ENCODE measurements around the gene CHIC2. TPM values are rescaled to one million over a fixed set of nuclear protein-coding genes. Genes with fewer than 3 reads are reported as not detected.

The CHIC2 gene
- total RNA-seq, 1 experiment from 2014 or later = 10.8 TPM

DNA sequence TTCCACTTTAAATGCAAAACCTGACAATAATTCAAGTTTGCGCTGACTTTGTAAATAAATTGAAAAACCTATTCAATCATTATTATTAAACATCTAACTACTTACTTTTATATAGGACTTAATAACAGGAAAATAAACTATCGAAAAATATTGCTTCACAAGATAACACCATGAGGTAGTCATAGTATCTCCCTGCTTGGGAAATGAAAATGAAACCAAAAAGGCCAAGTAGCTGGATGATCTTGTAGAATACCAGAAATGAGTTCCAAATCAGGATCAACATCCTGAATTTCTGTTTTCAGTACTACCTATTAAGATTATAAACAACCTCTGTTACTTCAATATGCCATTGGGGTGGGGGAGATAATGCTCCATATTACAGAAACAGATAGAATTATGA is 58.9 kb downstream of the CHIC2 start (continued):
- TF ChIP-seq CEBPB (IDR thresholded peaks at IDR 0.05; ENCODE audit: low read depth) (no peak), SIN3A (IDR thresholded peaks at IDR 0.05; ENCODE audit: low read depth) (no peak)

DNA sequence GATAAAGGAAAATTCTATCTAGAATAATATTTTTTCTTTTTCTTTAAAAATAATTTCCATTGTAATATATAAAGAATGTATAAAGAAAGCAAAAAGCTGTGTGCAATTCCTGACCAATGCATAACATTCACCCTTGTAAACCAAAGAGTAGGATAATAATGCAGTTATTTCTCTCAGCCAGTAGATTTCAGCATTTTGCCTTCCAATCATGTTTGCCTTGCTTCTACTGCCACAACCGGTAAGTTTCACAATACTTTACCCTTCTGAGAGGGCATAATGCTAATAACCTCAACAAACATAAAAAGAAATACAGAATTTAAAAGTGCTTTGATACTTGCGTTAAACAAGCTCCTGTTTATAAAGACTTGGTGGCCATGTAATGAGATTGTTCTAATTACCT is 59.9 kb downstream of the CHIC2 start:
- ChIA-PET RAD21 (ENCODE audit: low non-redundant PET in 1 of 2, low total read pairs in 2 of 2, uncharacterized antibody in 2 of 2, unreplicated experiment in 2 of 2) (no interaction called here), CTCF (no interaction called here), POLR2A (no interaction called here)
- Histone ChIP-seq H3K36me3 (ENCODE audit: control insufficient read depth in 1 of 2, insufficient read depth in 2 of 2, low read length in 2 of 2) (no peaks in the 10 kb centered on the region), H3K9me2 (ENCODE audit: insufficient read depth) (no peaks in the 10 kb centered on the region), H3K27ac (ENCODE audit: low read depth, low read length) (no peak overlapping the region), H3K27me3 (ENCODE audit: insufficient read depth, low read length) (no peaks in the 10 kb centered on the region), H3K4me1 (ENCODE audit: control insufficient read depth in 1 of 2, insufficient read depth in 2 of 2, low read length in 2 of 2) (no peaks in the 10 kb centered on the region), H4K20me1 (ENCODE audit: insufficient read depth) (no peaks in the 10 kb centered on the region), H3K9ac (ENCODE audit: low read length) (no peak overlapping the region), H3K4me2 (ENCODE audit: low read length) (no peak overlapping the region), H3K79me2 (ENCODE audit: insufficient read depth, low read length) (no peaks in the 10 kb centered on the region), H3K9me3 (ENCODE audit: control insufficient read depth in 1 of 2, insufficient read depth in 1 of 2, low read depth in 1 of 2, low read length in 2 of 2) (no peaks in the 10 kb centered on the region), H2AFZ (ENCODE audit: low read depth, low read length, poor library complexity, severe bottlenecking) (no peak overlapping the region), H3K4me3 (replicated peaks in 1 of 2; ENCODE audit: low read depth in 1 of 2, low read length in 2 of 2) (no peak overlapping the region)
- intact Hi-C loops (cut with micrococcal nuclease) = no loop called here
- DNase-seq (ENCODE audit: low read depth, low spot score) (no peak), ATAC-seq (no peak)
- no peak for TF ChIP-seq RAD21 (IDR thresholded peaks at IDR 0.05; ENCODE audit: low read depth)
- TF ChIP-seq, protein P1, sequence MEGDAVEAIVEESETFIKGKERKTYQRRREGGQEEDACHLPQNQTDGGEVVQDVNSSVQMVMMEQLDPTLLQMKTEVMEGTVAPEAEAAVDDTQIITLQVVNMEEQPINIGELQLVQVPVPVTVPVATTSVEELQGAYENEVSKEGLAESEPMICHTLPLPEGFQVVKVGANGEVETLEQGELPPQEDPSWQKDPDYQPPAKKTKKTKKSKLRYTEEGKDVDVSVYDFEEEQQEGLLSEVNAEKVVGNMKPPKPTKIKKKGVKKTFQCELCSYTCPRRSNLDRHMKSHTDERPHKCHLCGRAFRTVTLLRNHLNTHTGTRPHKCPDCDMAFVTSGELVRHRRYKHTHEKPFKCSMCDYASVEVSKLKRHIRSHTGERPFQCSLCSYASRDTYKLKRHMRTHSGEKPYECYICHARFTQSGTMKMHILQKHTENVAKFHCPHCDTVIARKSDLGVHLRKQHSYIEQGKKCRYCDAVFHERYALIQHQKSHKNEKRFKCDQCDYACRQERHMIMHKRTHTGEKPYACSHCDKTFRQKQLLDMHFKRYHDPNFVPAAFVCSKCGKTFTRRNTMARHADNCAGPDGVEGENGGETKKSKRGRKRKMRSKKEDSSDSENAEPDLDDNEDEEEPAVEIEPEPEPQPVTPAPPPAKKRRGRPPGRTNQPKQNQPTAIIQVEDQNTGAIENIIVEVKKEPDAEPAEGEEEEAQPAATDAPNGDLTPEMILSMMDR (IDR thresholded peaks at IDR 0.05 in 2 of 3, conservative IDR thresholded peaks at IDR 0.05 in 1 of 3; ENCODE audit: borderline replicate concordance in 1 of 3, insufficient read depth in 1 of 3, low read depth in 2 of 3, low read length in 2 of 3) = no peak
- no peak for TF ChIP-seq FOSL1 (IDR thresholded peaks at IDR 0.05; ENCODE audit: low read depth)
- no peak for TF ChIP-seq ELF1 (IDR thresholded peaks at IDR 0.05; ENCODE audit: borderline replicate concordance, low read depth)
- TF ChIP-seq POLR2A (IDR thresholded peaks at IDR 0.05; ENCODE audit: borderline replicate concordance, extremely low read depth, insufficient read depth, insufficient read length) = no peak
- no peak for TF ChIP-seq JUND (IDR thresholded peaks at IDR 0.05)
- no peak for TF ChIP-seq SP1 (IDR thresholded peaks at IDR 0.05; ENCODE audit: low read depth)
- no peak for TF ChIP-seq YY1 (IDR thresholded peaks at IDR 0.05; ENCODE audit: extremely low read depth, insufficient replicate concordance, low read depth, low read length)
- no peak for TF ChIP-seq EGR1 (IDR thresholded peaks at IDR 0.05; ENCODE audit: low read depth)
- TF ChIP-seq SIN3A (IDR thresholded peaks at IDR 0.05; ENCODE audit: low read depth) = no peak
- TF ChIP-seq, protein P2, sequence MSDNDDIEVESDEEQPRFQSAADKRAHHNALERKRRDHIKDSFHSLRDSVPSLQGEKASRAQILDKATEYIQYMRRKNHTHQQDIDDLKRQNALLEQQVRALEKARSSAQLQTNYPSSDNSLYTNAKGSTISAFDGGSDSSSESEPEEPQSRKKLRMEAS (IDR thresholded peaks at IDR 0.05) = no peak
- TF ChIP-seq, protein P3, sequence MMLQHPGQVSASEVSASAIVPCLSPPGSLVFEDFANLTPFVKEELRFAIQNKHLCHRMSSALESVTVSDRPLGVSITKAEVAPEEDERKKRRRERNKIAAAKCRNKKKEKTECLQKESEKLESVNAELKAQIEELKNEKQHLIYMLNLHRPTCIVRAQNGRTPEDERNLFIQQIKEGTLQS (IDR thresholded peaks at IDR 0.05) = no peak
- TF ChIP-seq ZNF274 (IDR thresholded peaks at IDR 0.05; ENCODE audit: low read depth, low read length) = no peak
- TF ChIP-seq, protein P4, sequence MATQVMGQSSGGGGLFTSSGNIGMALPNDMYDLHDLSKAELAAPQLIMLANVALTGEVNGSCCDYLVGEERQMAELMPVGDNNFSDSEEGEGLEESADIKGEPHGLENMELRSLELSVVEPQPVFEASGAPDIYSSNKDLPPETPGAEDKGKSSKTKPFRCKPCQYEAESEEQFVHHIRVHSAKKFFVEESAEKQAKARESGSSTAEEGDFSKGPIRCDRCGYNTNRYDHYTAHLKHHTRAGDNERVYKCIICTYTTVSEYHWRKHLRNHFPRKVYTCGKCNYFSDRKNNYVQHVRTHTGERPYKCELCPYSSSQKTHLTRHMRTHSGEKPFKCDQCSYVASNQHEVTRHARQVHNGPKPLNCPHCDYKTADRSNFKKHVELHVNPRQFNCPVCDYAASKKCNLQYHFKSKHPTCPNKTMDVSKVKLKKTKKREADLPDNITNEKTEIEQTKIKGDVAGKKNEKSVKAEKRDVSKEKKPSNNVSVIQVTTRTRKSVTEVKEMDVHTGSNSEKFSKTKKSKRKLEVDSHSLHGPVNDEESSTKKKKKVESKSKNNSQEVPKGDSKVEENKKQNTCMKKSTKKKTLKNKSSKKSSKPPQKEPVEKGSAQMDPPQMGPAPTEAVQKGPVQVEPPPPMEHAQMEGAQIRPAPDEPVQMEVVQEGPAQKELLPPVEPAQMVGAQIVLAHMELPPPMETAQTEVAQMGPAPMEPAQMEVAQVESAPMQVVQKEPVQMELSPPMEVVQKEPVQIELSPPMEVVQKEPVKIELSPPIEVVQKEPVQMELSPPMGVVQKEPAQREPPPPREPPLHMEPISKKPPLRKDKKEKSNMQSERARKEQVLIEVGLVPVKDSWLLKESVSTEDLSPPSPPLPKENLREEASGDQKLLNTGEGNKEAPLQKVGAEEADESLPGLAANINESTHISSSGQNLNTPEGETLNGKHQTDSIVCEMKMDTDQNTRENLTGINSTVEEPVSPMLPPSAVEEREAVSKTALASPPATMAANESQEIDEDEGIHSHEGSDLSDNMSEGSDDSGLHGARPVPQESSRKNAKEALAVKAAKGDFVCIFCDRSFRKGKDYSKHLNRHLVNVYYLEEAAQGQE (IDR thresholded peaks at IDR 0.05; ENCODE audit: low read depth) = no peak
- TF ChIP-seq CBX3 (IDR thresholded peaks at IDR 0.05; ENCODE audit: low read depth) = no peak
- TF ChIP-seq, protein P5, sequence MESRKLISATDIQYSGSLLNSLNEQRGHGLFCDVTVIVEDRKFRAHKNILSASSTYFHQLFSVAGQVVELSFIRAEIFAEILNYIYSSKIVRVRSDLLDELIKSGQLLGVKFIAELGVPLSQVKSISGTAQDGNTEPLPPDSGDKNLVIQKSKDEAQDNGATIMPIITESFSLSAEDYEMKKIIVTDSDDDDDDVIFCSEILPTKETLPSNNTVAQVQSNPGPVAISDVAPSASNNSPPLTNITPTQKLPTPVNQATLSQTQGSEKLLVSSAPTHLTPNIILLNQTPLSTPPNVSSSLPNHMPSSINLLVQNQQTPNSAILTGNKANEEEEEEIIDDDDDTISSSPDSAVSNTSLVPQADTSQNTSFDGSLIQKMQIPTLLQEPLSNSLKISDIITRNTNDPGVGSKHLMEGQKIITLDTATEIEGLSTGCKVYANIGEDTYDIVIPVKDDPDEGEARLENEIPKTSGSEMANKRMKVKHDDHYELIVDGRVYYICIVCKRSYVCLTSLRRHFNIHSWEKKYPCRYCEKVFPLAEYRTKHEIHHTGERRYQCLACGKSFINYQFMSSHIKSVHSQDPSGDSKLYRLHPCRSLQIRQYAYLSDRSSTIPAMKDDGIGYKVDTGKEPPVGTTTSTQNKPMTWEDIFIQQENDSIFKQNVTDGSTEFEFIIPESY (IDR thresholded peaks at IDR 0.05; ENCODE audit: extremely low read depth, insufficient replicate concordance, low read length) = no peak
- TF ChIP-seq ZFX (IDR thresholded peaks at IDR 0.05) = no peak
- TF ChIP-seq CEBPB (IDR thresholded peaks at IDR 0.05; ENCODE audit: low read depth) = no peak
- TF ChIP-seq SRF (IDR thresholded peaks at IDR 0.05; ENCODE audit: low read depth) = no peak
- no peak for TF ChIP-seq EZH2 (IDR thresholded peaks at IDR 0.05)
- no TSS peak for BruUV-seq (replicated peaks)
